GM23248 (cell line): ENCODE data around the gene L1CAM. TPM values are rescaled to one million over a fixed set of nuclear protein-coding genes. Genes with fewer than 3 reads are reported as not detected.

Experiments used
- DNase-seq: peaks from one replicate; pipeline ENCODE4 v3.0.0-alpha.2; 2015
- H2AFZ ChIP-seq: fragments of 200-600 bp; sonication (generic); 2 replicates; pipeline ENCODE4 v1.6.1; 2016; ENCODE audit warnings: antibody characterized with exemption
- H3F3A ChIP-seq: fragments of 200-600 bp; sonication (generic); 2 replicates; pipeline ENCODE4 v1.6.1; 2016; ENCODE audit warnings: mild to moderate bottlenecking, antibody characterized with exemption, mixed run types; ENCODE audit not compliant: insufficient read depth
- H3K27ac ChIP-seq: fragments of 200-600 bp; sonication (generic); 2 replicates; pipeline ENCODE4 v1.5.1; 2016; ENCODE audit warnings: mild to moderate bottlenecking
- H3K27me3 ChIP-seq: fragments of 200-600 bp; sonication (generic); replicated peaks from 2 replicates; pipeline ENCODE4 v1.6.1; 2016; ENCODE audit warnings: mild to moderate bottlenecking; ENCODE audit not compliant: insufficient read depth
- H3K36me3 ChIP-seq: fragments of 200-600 bp; sonication (generic); 2 replicates; pipeline ENCODE4 v1.6.1; 2016; ENCODE audit warnings: low read depth, mild to moderate bottlenecking
- H3K4me1 ChIP-seq: fragments of 200-600 bp; sonication (generic); 2 replicates; pipeline ENCODE4 v1.6.1; 2016; ENCODE audit warnings: mild to moderate bottlenecking; ENCODE audit not compliant: insufficient read depth
- H3K4me2 ChIP-seq: fragments of 200-600 bp; sonication (generic); one replicate; pipeline ENCODE4 v1.6.1; 2016; ENCODE audit warnings: mild to moderate bottlenecking; ENCODE audit not compliant: unreplicated experiment
- H3K4me3 ChIP-seq: fragments of 200-600 bp; sonication (generic); 2 replicates; pipeline ENCODE4 v1.5.1; 2016; ENCODE audit warnings: mild to moderate bottlenecking
- H3K79me2 ChIP-seq: fragments of 200-600 bp; sonication (generic); 2 replicates; pipeline ENCODE4 v1.6.1; 2016; ENCODE audit warnings: mild to moderate bottlenecking; ENCODE audit not compliant: insufficient read depth
- H3K9ac ChIP-seq: fragments of 200-600 bp; sonication (generic); 2 replicates; pipeline ENCODE4 v1.6.1; 2016; ENCODE audit warnings: mild to moderate bottlenecking
- H3K9me2 ChIP-seq: fragments of 200-600 bp; sonication (generic); 2 replicates; pipeline ENCODE4 v1.6.1; 2016; ENCODE audit warnings: mixed run types, mild to moderate bottlenecking, moderate library complexity; ENCODE audit not compliant: insufficient read depth
- H3K9me3 ChIP-seq: fragments of 200-600 bp; sonication (generic); one replicate; pipeline ENCODE4 v1.6.1; 2017; ENCODE audit warnings: low read depth
- H4K20me1 ChIP-seq: fragments of 200-600 bp; sonication (generic); 2 replicates; pipeline ENCODE4 v1.6.0; 2016; ENCODE audit not compliant: insufficient read depth
- EZH2 ChIP-seq: fragments of 200-600 bp; sonication (generic); IDR thresholded peaks from 2 replicates; pipeline ENCODE4 v1.6.1; 2018; ENCODE audit warnings: antibody characterized with exemption, mild to moderate bottlenecking; ENCODE audit not compliant: insufficient read depth, poor library complexity, severe bottlenecking
- EZH2phosphoT487 ChIP-seq: fragments of 200-600 bp; sonication (generic); IDR thresholded peaks from 2 replicates; pipeline ENCODE4 v1.6.1; 2018; ENCODE audit warnings: antibody characterized with exemption, moderate library complexity, mild to moderate bottlenecking, low read depth; ENCODE audit not compliant: insufficient read depth
- WGBS, 2 experiments: methylation state at CpG; one replicate each; pipeline ENCODE4 v1.1.6; 2015 to 2017; ENCODE audit warnings: low lambda C conversion rate in 2 of 2, low coverage in 1 of 2; ENCODE audit errors: missing lambda C conversion rate in 2 of 2; 5-methylcytosine and 5-hydroxymethylcytosine counted together
- in situ Hi-C: fragments of 300-500 bp; cut with MboI; formaldehyde crosslinking; loops from 2 replicates; pipeline ENCODE4 v1.15.0; 2020
- polyA plus RNA-seq: library from polyadenylated mRNA; unstranded; fragments of >200 nt; fragmentation: Nextera tagmentation; extraction: Ambion mirVana; gene quantifications from 2 replicates; pipeline ENCODE4 v1.2.1, GENCODE V29; 2016
- total RNA-seq: library from RNA; depleted of rRNA; stranded (reverse); fragments of >200 nt; shearing (Covaris generic); gene quantifications from 2 replicates; pipeline ENCODE4 v1.2.3, GENCODE V29; 2014

Gene L1CAM
- total and polyA plus RNA-seq, 2 experiments from 2014 or later: 0.38 to 1.9 TPM

DNA sequence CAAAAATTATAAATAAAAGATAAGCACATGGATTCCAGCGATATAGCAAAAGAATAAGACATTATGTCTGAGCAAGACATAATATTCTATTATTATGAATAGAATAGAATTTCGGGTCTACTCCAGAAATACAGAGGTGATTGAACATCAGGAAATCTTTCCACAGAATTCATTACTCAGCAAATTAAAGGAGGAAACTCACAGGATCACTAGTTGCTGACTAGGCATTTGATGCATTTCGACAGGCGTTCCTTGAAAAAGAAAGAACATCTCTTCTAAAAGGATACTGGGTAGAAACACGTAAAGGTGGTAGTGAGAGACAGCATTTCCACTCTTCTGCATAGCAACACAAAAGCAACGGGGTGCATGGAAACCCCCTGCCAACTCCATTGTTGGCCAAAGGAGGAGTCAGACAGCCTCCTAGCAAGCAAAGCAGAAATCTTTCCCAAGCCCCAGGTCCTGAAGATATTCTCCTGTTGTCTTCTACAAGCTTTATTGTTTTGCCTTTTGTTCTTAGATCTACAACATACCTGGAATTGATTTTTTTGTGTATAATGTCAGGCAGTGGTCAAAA is 41.4 kb downstream of the L1CAM start:
- Histone ChIP-seq H3K4me3 (no peak overlapping the region), H2AFZ (no peak overlapping the region), H3K27me3 (no peaks in the 10 kb centered on the region; the same call in 1 of the 2 replicates), H3F3A (no peaks in the 10 kb centered on the region), H3K36me3 (no peaks in the 10 kb centered on the region), H3K4me2 (no peak overlapping the region), H3K79me2 (no peaks in the 10 kb centered on the region), H3K9ac (no peak overlapping the region), H3K9me2 (no peaks in the 10 kb centered on the region), H3K27ac (no peak overlapping the region), H3K4me1 (no peaks in the 10 kb centered on the region), H4K20me1 (no peaks in the 10 kb centered on the region), H3K9me3 (no peaks in the 10 kb centered on the region)
- no peak for DNase-seq
- 3% methylated on average over 6 of the region's 6 CpGs for WGBS, 2 experiments
- TF ChIP-seq EZH2phosphoT487 (no peak), EZH2 (no peak)
- in situ Hi-C loops: no loop called here

DNA sequence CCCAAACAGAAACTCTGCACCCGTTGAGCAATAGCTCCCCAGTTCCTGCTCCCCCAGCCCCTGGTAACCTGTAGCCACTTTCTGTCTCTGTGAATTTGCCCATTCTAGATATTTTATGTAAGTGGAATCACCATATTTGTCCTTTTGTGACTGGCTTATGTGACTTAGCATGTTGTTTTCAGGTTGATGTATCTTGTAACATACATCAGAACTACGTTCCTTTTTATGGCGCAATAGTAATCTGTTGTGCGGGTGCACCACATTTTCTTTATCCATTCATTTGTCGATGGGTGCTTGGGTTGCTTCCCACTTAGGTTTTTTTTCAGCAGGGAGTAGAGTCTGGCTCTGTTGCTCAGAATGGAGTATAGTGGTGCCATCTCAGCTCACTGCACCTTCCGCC is 49.1 kb downstream of the L1CAM start:
- Histone ChIP-seq H3K79me2 (no peaks in the 10 kb centered on the region), H3K4me1 (no peaks in the 10 kb centered on the region), H3K9me3 (no peaks in the 10 kb centered on the region), H3K27me3 (no peaks in the 10 kb centered on the region), H3K9ac (no peak overlapping the region), H3K27ac (no peak overlapping the region), H4K20me1 (no peaks in the 10 kb centered on the region), H3K4me3 (no peak overlapping the region), H3F3A (no peaks in the 10 kb centered on the region), H3K4me2 (no peak overlapping the region), H3K9me2 (no peaks in the 10 kb centered on the region), H3K36me3 (no peaks in the 10 kb centered on the region), H2AFZ (no peak overlapping the region)
- TF ChIP-seq EZH2phosphoT487 (no peak), EZH2 (no peak)
- DNase-seq: no peak
- in situ Hi-C loops: no loop called here
- WGBS, 2 experiments: 46 to 55% methylated on average over 6 of the region's 6 CpGs

DNA sequence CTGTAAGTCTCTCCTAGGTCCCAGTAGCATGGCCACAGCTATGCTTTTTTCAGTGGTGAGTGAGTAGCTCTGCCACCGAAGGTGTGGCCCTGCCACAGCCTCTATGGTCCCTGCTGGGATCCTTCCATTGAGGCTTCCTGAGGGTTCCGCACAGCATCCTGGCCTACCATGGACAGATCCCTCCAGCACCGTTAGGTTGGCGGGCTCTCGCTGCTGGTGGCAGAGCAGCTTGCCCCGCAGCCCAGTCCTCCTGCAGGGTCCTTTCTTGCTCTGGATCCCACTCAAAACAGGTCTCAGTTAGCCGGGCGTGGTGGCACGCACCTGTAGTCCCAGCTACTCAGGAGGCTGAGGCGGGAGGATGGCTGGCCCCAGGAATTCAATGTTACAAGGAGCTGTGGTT is 53.2 kb downstream of the L1CAM start:
- no peak for DNase-seq
- TF ChIP-seq EZH2 (no peak), EZH2phosphoT487 (no peak)
- no peaks in the 10 kb centered on the region for H3K4me1 ChIP-seq
- H3K9me2 ChIP-seq: no peaks in the 10 kb centered on the region
- no peak overlapping the region for H3K4me2 ChIP-seq
- no peak overlapping the region for H3K4me3 ChIP-seq
- in situ Hi-C loops: no loop called here
- no peak overlapping the region for H3K27ac ChIP-seq
- no peaks in the 10 kb centered on the region for H3K9me3 ChIP-seq
- no peaks in the 10 kb centered on the region for H4K20me1 ChIP-seq
- H3K27me3 ChIP-seq: no peaks in the 10 kb centered on the region; the same call in 1 of the 2 replicates
- no peaks in the 10 kb centered on the region for H3F3A ChIP-seq
- no peaks in the 10 kb centered on the region for H3K79me2 ChIP-seq
- H2AFZ ChIP-seq: no peak overlapping the region
- WGBS, 2 experiments: 83 to 100% methylated on average over 3 to 9 of the region's 10 CpGs
- no peak overlapping the region for H3K9ac ChIP-seq
- H3K36me3 ChIP-seq: no peaks in the 10 kb centered on the region

- H2AFZ ChIP-seq: no peak overlapping the region
- H3K9ac ChIP-seq: no peak overlapping the region
- no peaks in the 10 kb centered on the region for H3K9me2 ChIP-seq
- DNase-seq: no peak
- no peaks in the 10 kb centered on the region; the same call in 1 of the 2 replicates for H3K27me3 ChIP-seq
- H3K36me3 ChIP-seq: no peaks in the 10 kb centered on the region
- no peak overlapping the region for H3K4me2 ChIP-seq
- H3K27ac ChIP-seq: no peak overlapping the region
- WGBS, 2 experiments: 70 to 72% methylated on average over 16 to 21 of the region's 23 CpGs
- H3K79me2 ChIP-seq: no peaks in the 10 kb centered on the region
- H3K4me1 ChIP-seq: no peaks in the 10 kb centered on the region
- H3F3A ChIP-seq: no peaks in the 10 kb centered on the region
- H3K9me3 ChIP-seq: no peaks in the 10 kb centered on the region
- in situ Hi-C loops: no loop called here
- no peaks in the 10 kb centered on the region for H4K20me1 ChIP-seq
- no peak overlapping the region for H3K4me3 ChIP-seq
- TF ChIP-seq EZH2phosphoT487 (no peak), EZH2 (no peak)
Measured at GRCh38 chrX:153831429-153832150, 54.4 kb downstream of the L1CAM start.
